Aorta (tissue), 5 donors: ENCODE measurements around the gene BARD1. TPM values are rescaled to one million over a fixed set of nuclear protein-coding genes. Genes with fewer than 3 reads are reported as not detected.
"Not testable (repeated sequence)": the region's sequence is repeated elsewhere in the genome, so short reads cannot be mapped to it uniquely, and the experiment has no call there.

Source experiments
- ATAC-seq: fragments of 200-7000 bp; cut with Tn5 transposase; one replicate; pipeline ENCODE4 v1.9.1; 2022; ENCODE audit warnings: moderate library complexity; ENCODE audit not compliant: low FRiP score
- DNase-seq, 2 donors: peaks; one replicate each; pipeline ENCODE4 v3.0.0-alpha.2; 2020
- H3K27ac ChIP-seq, 2 donors: one replicate each; pipeline ENCODE4 v1.5.1; 2013; ENCODE audit warnings: low read length in 2 of 2, mild to moderate bottlenecking in 2 of 2, moderate library complexity in 2 of 2, control low read depth in 1 of 2, inconsistent platforms in 1 of 2, low read depth in 1 of 2
- H3K27me3 ChIP-seq, 2 donors: one replicate each; pipeline ENCODE4 v1.6.1; 2013; ENCODE audit warnings: control low read depth in 1 of 2, low read length in 1 of 2, mild to moderate bottlenecking in 1 of 2, moderate library complexity in 1 of 2; ENCODE audit not compliant: insufficient read depth in 2 of 2, control insufficient read depth in 1 of 2
- H3K36me3 ChIP-seq, 2 donors: one replicate each; pipeline ENCODE4 v1.6.1; 2013; ENCODE audit warnings: control low read depth in 1 of 2, low read length in 1 of 2, mild to moderate bottlenecking in 1 of 2; ENCODE audit not compliant: insufficient read depth in 2 of 2, control insufficient read depth in 1 of 2
- H3K4me1 ChIP-seq, 2 donors: one replicate each; pipeline ENCODE4 v1.6.1; 2013; ENCODE audit warnings: low read length in 2 of 2, control low read depth in 1 of 2, mild to moderate bottlenecking in 1 of 2, moderate library complexity in 1 of 2; ENCODE audit not compliant: insufficient read depth in 2 of 2, control insufficient read depth in 1 of 2
- H3K4me3 ChIP-seq, 2 donors: one replicate each; pipeline ENCODE4 v1.5.1; 2013; ENCODE audit warnings: low read length in 2 of 2, control low read depth in 1 of 2, mild to moderate bottlenecking in 1 of 2
- H3K9me3 ChIP-seq: one replicate; pipeline ENCODE4 v1.6.1; 2013; ENCODE audit warnings: mild to moderate bottlenecking, low read length; ENCODE audit not compliant: control insufficient read depth
- WGBS, 2 donors: extraction: QIAGEN DNeasy Blood & Tissue Kit; methylation state at CpG; one replicate each; pipeline ENCODE4 v1.1.7; 2013; 5-methylcytosine and 5-hydroxymethylcytosine counted together
- intact Hi-C, 2 donors: fragments of 100-400 bp; cut with DNase I; formaldehyde crosslinking; loops; one replicate each; pipeline versions ENCODE4 v1.14.2 to v1.15.0; 2022
- polyA plus RNA-seq, 2 donors: library from polyadenylated mRNA; stranded (reverse); fragments of 200-250 nt; gene quantifications; one replicate each; pipeline ENCODE4 v1.2.3, GENCODE V29; 2013
- total RNA-seq, 2 donors: library from RNA; stranded (reverse); fragmentation: NEBNext Ultra II Directional; extraction: Animal tissue kit (Norgen Biotek cat#: 25700); gene quantifications; one replicate each; pipeline ENCODE4 v1.2.1, GENCODE V29; 2021
- donor health status: healthy with polysubstance abuse.
- donor health status: Bipolar disorder and iron deficiency.
- donor health status: DM: no; HTN: no; CAD: no.
- donor health status: DM: no; HTN: no; CAD: no.
- donor health status: DM: yes; HTN: yes; CAD: no.

BARD1 gene
- total and polyA plus RNA-seq, 4 donors = 0.25 to 21.2 (median 11.1) TPM

DNA sequence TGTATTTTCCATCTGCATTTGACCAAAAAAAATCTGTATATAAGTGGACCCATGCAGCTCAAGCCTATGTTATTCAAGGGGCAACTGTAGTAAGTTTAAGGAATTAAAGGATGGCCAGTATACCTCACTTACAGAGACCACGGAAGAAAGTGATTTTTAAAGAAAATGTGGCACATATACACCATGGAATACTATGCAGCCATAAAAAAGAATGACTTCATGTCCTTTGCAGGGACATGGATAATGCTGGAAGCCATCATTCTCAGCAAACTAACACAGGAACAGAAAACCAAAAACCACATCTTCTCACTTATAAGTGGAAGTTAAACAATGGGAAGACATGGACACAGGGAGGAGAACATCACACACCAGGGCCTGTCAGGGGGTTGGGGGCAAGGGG is 26.3 kb downstream of the BARD1 start:
- intact Hi-C loops = not testable (repeated sequence)
- 99 to 100% methylated on average over 1 of the region's 1 CpG for WGBS, 2 donors
- H3K36me3 ChIP-seq = peaks cover 3 to 11% of the 10 kb centered on the region in 2 donors

DNA sequence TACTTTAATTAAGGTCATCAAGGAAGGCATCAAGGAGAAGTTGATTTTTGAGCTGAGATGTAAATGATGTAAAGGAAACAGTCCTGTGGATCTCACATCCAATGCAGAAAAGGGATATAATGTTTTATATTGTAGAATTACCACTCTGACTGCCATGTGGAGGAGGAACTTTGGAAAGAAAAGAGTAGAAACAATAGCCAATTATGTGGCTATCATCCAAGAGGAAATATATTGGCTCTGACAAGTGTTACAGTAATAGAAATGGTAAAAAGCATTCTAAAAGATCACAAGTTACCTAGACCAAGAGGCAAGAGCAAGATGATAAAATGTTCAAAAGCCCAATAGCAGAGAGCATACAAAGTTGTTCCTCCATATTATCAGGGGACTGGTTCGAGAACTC is 26.8 kb downstream of the BARD1 start:
- Histone ChIP-seq H3K9me3 (no peaks in the 10 kb centered on the region), H3K36me3 (peaks cover 3 to 11% of the 10 kb centered on the region in 2 donors), H3K4me3 (no peak overlapping the region), H3K4me1 (no peaks in the 10 kb centered on the region), H3K27me3 (no peaks in the 10 kb centered on the region), H3K27ac (no peak overlapping the region)
- DNase-seq (no peak), ATAC-seq (no peak)
- intact Hi-C loops = no loop called here
- 99 to 100% methylated on average over 1 of the region's 1 CpG for WGBS, 2 donors

More for the DNA sequence above, 26.3 kb downstream of the BARD1 start:
- H3K27ac ChIP-seq, DNase-seq, H3K4me1 ChIP-seq, ATAC-seq, H3K27me3 ChIP-seq, H3K9me3 ChIP-seq, H3K4me3 ChIP-seq: not testable (repeated sequence)

DNA sequence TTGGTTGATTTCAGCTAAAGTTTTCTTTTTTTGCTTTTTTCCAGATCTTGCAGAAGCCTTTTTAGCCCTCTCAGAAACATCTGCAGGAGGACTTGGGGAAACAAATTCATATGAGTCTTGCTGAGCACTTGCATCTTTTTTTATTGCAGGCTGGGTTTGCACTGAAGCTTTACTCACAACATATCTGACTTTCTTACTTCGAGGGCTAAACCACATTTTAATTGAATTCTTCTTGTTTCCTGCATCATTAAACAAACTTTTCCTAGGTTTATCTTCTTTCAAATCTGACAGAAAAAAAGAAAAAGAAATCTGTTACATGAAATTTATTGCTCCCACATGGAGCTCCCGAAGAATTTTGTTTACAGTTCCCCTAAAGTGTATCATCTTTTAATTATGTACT is 28.3 kb downstream of the BARD1 start:
- Histone ChIP-seq H3K9me3 (no peaks in the 10 kb centered on the region), H3K36me3 (peaks cover 3 to 11% of the 10 kb centered on the region in 2 donors), H3K27ac (no peak overlapping the region), H3K27me3 (no peaks in the 10 kb centered on the region), H3K4me1 (no peaks in the 10 kb centered on the region), H3K4me3 (no peak overlapping the region)
- 73 to 75% methylated on average over 2 of the region's 2 CpGs for WGBS, 2 donors
- intact Hi-C loops = no loop called here
- ATAC-seq = no peak
- no peak for DNase-seq

DNA sequence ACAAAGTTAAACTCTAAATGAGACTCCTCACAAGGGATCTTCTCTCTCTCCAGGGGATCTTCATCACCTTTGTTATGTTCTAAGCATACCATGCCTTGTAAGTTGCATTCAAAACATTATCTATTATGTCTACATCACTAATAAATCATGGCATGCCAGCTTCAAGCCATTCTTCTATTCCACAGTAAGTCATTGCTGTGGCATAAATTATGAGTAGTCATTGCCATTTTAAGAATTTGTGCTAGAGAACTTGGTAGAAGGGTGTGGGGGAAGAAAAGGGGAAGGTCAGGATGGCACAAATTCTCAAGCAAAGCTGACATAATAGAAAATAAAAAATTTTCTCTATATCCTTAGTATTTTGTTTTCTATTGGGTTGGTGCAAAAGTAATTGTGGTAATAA is 33.5 kb downstream of the BARD1 start:
- Histone ChIP-seq H3K36me3 (peaks cover 4 to 9% of the 10 kb centered on the region in 2 donors), H3K9me3 (no peaks in the 10 kb centered on the region), H3K27ac (no peak overlapping the region), H3K4me3 (no peak overlapping the region), H3K27me3 (no peaks in the 10 kb centered on the region), H3K4me1 (no peaks in the 10 kb centered on the region)
- ATAC-seq (no peak), DNase-seq (no peak)
- intact Hi-C loops = no loop called here

- H3K27me3 ChIP-seq = no peaks in the 10 kb centered on the region
- ATAC-seq = no peak
- intact Hi-C loops = no loop called here
Measured at GRCh38 chr2:214774108-214774507, 35.4 kb downstream of the BARD1 start.

DNA sequence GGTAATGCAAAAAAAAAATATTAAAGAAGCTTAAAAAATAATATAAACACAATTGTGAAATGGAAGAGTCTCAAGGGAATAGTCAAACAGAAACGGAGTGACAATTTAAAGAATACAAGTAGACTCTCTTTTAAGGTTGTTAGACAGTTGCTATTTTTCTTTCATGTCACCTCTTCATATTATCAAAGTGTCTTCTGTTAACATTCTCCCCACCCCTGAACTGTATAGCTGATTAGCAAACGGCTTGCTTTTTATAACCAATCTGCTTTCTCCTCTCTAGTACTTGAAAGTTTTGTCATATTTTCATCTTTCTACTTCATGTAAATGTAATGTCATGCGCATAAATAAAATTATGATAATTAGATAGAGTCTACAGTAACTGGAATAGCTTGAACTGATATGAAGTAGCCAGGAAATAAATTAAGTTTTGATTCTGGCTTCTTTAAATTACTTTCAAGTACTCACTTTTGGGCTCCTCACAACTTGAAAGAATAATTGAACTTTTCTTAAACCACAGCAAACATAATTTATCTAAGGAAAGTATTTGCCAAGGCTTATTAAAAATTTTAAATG is 37.0 kb downstream of the BARD1 start:
- H3K27ac ChIP-seq = no peak overlapping the region
- WGBS, 2 donors = 29 to 56% methylated on average over 3 of the region's 3 CpGs
- ATAC-seq (no peak), DNase-seq (no peak)
- no peak overlapping the region for H3K4me3 ChIP-seq
- no peaks in the 10 kb centered on the region for H3K4me1 ChIP-seq
- no peaks in the 10 kb centered on the region for H3K27me3 ChIP-seq
- intact Hi-C loops = no loop called here
- H3K9me3 ChIP-seq = no peaks in the 10 kb centered on the region
- H3K36me3 ChIP-seq = peaks cover 0 to 1% of the 10 kb centered on the region in 2 donors

More at GRCh38 chr2:214774108-214774507, 35.4 kb downstream of the BARD1 start:
- H3K27ac ChIP-seq = no peak overlapping the region
- H3K9me3 ChIP-seq = no peaks in the 10 kb centered on the region
- H3K4me3 ChIP-seq = no peak overlapping the region
- H3K4me1 ChIP-seq = no peaks in the 10 kb centered on the region
- H3K36me3 ChIP-seq = peaks cover 1 to 2% of the 10 kb centered on the region in 2 donors
- no peak for DNase-seq

DNA sequence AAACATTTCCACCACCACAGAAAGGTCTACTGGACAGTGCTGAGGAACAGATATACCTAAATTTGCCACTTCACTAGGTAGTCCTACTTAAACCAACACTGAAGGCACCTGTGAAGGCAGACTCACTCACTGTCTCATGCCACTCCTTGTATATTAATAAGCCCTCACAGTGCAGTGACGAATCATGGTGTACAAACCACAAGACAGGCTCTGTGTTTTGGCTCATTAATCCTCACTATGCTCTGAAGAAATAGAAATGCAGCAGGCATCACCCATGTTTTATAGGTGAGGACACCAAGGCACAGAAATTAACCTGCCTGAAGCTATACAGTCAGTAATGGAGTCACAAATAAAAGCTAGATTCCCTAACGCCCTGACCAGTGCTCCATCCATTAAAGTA is 44.3 kb downstream of the BARD1 start:
- peaks cover 0 to 8% of the 10 kb centered on the region in 2 donors for H3K36me3 ChIP-seq
- intact Hi-C loops = no loop called here
- WGBS, 2 donors = 90 to 92% methylated on average over 2 of the region's 2 CpGs
- no peak overlapping the region for H3K4me3 ChIP-seq
- no peak overlapping the region for H3K27ac ChIP-seq
- H3K9me3 ChIP-seq = no peaks in the 10 kb centered on the region
- ATAC-seq (no peak), DNase-seq (no peak)
- H3K27me3 ChIP-seq = no peaks in the 10 kb centered on the region
- H3K4me1 ChIP-seq = no peaks in the 10 kb centered on the region

DNA sequence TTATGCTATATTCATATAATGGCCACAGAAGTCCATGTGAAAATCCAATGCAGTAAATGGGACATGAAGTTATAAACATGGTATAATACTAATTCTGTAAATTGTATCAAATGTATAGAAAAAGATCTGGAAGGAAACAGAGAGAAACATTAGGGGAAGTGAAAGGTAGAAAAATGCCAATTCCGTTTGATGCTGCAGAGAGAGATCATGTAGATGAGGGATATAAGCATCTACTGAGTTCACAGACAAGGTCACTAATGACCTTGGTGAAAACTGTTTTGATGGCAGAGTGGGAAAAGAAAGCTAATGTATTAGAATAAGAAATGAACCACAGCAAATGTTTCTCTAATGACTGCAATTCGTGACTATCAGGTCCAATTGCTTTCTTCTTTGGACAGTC is 56.0 kb downstream of the BARD1 start:
- H3K9me3 ChIP-seq = no peaks in the 10 kb centered on the region
- WGBS, 2 donors = 37 to 55% methylated on average over 2 of the region's 2 CpGs
- peaks cover 2 to 3% of the 10 kb centered on the region in 2 donors for H3K36me3 ChIP-seq
- H3K27ac ChIP-seq = no peak overlapping the region
- H3K4me1 ChIP-seq = no peaks in the 10 kb centered on the region
- no peaks in the 10 kb centered on the region for H3K27me3 ChIP-seq
- no peak overlapping the region for H3K4me3 ChIP-seq
- ATAC-seq (no peak), DNase-seq (no peak)
- intact Hi-C loops = no loop called here

DNA sequence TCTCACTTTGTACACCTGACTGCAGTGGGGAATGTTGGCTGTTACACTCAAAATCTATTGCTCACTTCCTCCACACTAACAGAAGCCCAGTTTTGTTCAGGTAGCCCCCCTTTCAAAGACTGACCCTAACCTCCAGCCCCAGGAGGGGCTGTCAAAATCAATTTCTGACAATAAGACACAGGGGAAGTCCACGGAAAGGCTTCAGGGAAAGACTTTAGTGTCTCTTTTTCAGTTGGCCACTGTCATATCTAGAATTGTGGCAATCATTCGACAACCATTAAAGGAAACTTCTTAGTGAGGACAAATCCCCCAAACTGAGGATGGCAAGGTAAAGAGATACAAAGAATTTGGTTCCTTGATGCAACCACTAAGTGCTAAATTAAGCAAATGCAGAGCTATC is 59.0 kb downstream of the BARD1 start:
- DNase-seq (no peak), ATAC-seq (no peak)
- no peak overlapping the region for H3K27ac ChIP-seq
- intact Hi-C loops = no loop called here
- H3K4me3 ChIP-seq = no peak overlapping the region
- WGBS, 2 donors = 92 to 93% methylated on average over 2 of the region's 2 CpGs
- no peaks in the 10 kb centered on the region for H3K27me3 ChIP-seq
- H3K9me3 ChIP-seq = no peaks in the 10 kb centered on the region
- peaks cover 0 to 3% of the 10 kb centered on the region in 2 donors for H3K36me3 ChIP-seq
- H3K4me1 ChIP-seq = no peaks in the 10 kb centered on the region
